GM13977 (cell line): ENCODE data around the gene CCDC57.
"Not testable (repeated sequence)": the region's sequence is repeated elsewhere in the genome, so short reads cannot be mapped to it uniquely, and the experiment has no call there.

Source experiments
- DNase-seq: peaks from one replicate; pipeline ENCODE4 v3.0.0; 2012; ENCODE audit warnings: low spot score
- in situ Hi-C: fragments of 300-500 bp; cut with MboI; formaldehyde crosslinking; loops from one replicate; pipeline ENCODE4 v1.12.0; 2022; ENCODE audit warnings: low sequenced_read_pairs, low pct_unique_long_range_greater_than_20kb, mixed read lengths, inconsistent platforms; ENCODE audit not compliant: unreplicated experiment
- TF ChIP-seq, protein P1 (sequence below): IDR thresholded peaks from 2 replicates; pipeline ENCODE4 v1.5.1; 2012; ENCODE audit warnings: mild to moderate bottlenecking, control low read depth; ENCODE audit not compliant: insufficient read depth; ENCODE audit errors: extremely low read depth, missing control alignments

The CCDC57 gene

DNA sequence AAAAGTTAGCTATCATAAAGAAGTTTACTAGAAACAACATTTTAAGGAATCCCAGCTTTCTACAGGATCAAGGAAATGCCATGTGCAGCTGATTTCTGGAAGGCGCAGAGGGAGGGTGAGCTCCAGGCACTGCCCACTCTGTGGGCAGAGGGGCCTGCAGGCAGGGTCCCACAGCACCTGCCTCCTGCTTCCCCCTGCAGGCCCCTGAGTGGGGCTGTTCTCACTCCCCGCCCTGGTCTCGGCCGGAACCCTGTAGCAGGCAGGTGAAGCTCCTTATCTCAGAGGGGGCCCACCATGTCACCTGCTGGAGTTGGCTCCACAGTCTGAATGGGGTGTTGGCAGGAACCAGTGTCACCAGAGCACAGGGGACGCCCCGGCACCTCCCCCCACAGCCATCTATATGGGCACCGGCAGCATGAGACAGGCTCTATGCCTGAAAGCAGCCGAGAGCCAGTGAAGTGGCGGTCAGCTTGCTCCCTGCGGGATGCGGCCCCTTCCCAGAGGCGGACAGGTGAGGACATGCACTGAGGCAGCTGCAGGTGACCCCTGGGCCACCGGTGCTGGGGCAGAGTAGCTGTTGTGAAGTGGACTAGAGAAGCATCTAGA is 67.0 kb downstream of the CCDC57 start:
- no peak for DNase-seq
- in situ Hi-C loops = no loop called here
- TF ChIP-seq, protein P1, sequence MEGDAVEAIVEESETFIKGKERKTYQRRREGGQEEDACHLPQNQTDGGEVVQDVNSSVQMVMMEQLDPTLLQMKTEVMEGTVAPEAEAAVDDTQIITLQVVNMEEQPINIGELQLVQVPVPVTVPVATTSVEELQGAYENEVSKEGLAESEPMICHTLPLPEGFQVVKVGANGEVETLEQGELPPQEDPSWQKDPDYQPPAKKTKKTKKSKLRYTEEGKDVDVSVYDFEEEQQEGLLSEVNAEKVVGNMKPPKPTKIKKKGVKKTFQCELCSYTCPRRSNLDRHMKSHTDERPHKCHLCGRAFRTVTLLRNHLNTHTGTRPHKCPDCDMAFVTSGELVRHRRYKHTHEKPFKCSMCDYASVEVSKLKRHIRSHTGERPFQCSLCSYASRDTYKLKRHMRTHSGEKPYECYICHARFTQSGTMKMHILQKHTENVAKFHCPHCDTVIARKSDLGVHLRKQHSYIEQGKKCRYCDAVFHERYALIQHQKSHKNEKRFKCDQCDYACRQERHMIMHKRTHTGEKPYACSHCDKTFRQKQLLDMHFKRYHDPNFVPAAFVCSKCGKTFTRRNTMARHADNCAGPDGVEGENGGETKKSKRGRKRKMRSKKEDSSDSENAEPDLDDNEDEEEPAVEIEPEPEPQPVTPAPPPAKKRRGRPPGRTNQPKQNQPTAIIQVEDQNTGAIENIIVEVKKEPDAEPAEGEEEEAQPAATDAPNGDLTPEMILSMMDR = no peak

DNA sequence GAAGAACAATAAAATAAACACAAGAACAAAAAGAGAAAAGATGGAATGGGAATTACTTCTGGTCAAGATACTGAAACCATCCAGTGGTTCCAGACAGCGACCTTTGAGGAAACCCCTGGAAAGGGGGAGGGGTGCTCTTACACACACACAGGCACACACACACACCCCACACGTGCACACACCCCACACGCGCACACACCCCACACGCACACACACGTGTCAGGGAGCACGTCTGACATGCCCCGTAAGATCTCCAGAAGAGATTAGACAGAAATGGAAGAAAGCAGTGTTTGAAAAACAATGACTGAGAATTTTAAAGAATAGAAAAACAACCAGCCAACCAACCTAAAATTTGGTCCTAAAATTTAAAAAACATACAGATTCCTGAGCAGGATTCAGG is 69.3 kb downstream of the CCDC57 start:
- in situ Hi-C loops = no loop called here

DNA sequence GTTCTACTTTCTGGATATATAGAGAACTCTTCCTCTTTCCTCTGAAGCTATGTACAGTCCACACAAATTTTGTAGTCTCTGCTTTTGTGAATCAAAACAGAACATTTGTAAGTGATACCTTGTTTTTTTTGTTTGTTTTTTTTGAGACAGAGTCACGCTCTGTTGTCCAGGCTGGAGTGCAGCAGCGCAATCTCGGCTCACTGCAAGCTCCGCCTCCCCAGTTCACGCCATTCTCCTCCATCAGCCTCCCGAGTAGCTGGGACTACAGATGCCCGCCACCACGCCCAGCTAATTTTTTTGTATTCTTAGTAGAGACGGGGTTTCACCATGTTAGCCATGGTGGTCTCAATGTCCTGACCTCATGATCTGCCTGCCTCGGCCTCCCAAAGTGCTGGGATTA is 72.7 kb downstream of the CCDC57 start:
- in situ Hi-C loops, DNase-seq: not testable (repeated sequence)

More for the DNA sequence above, 69.3 kb downstream of the CCDC57 start:
- TF ChIP-seq, protein P1 = no peak
- DNase-seq = no peak

DNA sequence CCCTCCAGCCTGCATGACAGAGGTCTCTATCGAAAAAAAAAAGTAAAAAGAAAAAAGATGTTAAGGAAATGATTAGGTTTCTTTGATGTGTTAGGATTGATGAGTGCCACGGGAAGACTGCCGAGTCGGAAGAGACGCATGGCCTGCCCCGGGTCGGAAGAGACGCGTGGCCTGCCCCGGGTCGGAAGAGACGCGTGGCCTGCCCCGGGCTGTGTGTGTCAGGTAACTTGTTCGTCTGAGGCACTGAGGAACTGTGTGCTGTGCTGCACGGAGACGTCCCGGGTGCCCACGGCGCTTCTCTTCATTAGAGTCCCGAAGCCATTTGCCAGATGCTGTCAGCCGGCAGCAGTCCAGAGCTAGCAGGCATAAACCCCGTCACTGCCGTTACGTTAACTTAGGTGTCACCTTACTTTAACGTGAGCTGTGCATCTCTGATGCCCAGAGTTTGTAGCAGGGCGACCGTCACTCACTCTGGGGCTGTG is 74.1 kb downstream of the CCDC57 start:
- in situ Hi-C loops = no loop called here
- no peak for DNase-seq
- TF ChIP-seq, protein P1 = no peak

DNA sequence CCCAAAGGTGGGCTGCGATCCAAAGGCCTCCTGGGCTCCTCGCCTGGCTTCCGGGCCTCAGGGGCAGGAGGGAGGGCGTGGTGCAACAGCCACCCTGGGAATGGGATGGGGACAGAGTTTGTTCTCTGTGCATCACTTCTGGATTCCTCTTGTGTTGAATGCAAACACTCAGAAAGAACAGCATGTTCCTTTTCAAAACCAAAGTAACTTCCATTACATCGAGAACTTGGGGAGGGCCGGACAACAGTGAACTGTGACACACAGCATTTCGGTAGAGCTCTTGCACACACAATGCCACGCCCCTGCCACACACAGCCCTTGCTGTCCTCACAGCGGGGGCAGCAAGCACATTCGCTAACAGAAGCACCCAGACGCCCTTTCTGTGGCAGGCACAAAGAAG is 78.5 kb downstream of the CCDC57 start:
- DNase-seq = no peak
- TF ChIP-seq, protein P1 = no peak
- in situ Hi-C loops = no loop called here

DNA sequence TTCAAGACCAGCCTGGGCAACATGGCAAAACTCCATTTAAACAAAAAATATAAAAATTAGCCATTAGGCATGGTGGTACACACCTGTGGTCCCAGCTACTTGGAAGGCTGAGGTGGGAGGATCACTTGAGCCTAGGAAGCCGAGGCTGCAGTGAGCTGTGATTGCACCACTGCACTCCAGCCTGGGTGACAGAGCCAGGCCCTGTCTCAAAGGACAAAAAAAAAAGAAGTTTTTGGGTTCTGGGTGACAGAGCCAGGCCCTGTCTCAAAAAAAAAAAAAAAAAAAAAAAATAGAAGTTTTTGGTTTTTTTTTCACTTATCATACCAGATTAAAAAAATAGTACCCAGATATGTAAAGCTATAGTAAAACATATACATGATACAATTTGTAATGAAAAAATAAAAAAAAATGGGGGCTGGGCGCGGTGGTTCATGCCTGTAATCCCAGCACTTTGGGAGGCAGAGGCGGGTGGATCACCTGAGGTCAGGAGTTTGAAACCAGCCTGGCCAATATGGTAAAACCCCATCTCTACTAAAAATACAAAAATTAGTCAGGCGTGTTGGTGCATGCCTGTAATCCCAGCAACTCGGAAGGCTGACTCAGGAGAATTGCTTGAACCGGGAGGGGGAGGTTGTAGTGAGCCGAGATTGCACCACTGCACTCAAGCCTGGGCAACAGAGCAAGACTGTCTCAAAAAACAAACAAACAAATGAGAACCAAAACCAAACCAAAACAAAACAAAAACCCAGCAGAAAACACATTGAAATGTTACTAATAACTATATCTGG is 79.3 kb downstream of the CCDC57 start:
- in situ Hi-C loops, DNase-seq: not testable (repeated sequence)

DNA sequence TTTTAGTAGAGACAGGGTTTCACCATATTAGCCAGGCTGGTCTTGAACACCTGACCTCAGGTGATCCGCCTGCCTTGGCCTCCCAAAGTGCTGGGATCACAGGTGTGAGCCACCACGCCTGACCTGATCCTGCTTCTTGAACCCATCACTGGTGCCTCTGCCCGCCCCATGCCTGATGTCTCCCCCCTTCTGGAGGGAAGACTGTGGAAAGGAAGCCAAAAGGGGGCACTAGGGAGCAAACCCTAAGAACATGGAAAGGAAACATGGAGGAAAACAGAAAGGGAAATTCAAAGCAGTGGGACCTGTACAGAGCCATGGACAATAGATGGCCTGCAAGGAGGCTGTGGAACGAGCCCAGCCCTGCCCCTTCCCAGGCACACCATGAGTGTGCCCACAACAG is 83.5 kb downstream of the CCDC57 start:
- in situ Hi-C loops = no loop called here
- TF ChIP-seq, protein P1 = no peak
- no peak for DNase-seq
